Heart right ventricle (tissue), 16 donors: ENCODE results near the gene CTNNB1. TPM values are rescaled to one million over a fixed set of nuclear protein-coding genes. Genes with fewer than 3 reads are reported as not detected.

Experiments used
- ATAC-seq, 8 donors: fragments of 200-7000 bp; cut with Tn5 transposase; one replicate each; pipeline ENCODE4 v1.9.1; 2020; ENCODE audit warnings: mild to moderate bottlenecking in 8 of 8, moderate library complexity in 8 of 8, moderate number of reproducible peaks in 1 of 8
- DNase-seq, 2 donors: peaks; one replicate each; pipeline ENCODE4 v3.0.0-alpha.2; 2020
- H3K27ac ChIP-seq, 10 donors: fragments of 200-600 bp; sonication (generic) in 2 of 10; one replicate each; pipeline versions ENCODE4 v1.5.0 to v1.8.0; 2020 to 2022; ENCODE audit warnings: mild to moderate bottlenecking in 3 of 10
- H3K27me3 ChIP-seq, 7 donors: fragments of 200-600 bp; one replicate each; pipeline ENCODE4 v1.8.0; 2021 to 2022; ENCODE audit warnings: mild to moderate bottlenecking in 2 of 7
- H3K36me3 ChIP-seq, 9 donors: fragments of 200-600 bp; sonication (generic) in 1 of 9; one replicate each; pipeline versions ENCODE4 v1.5.0 to v1.8.0; 2020 to 2022; ENCODE audit warnings: mild to moderate bottlenecking in 2 of 9
- H3K4me1 ChIP-seq, 9 donors: fragments of 200-600 bp; sonication (generic) in 1 of 9; one replicate each; pipeline versions ENCODE4 v1.5.0 to v1.8.0; 2020 to 2022; ENCODE audit warnings: mild to moderate bottlenecking in 4 of 9
- H3K4me3 ChIP-seq, 10 donors: fragments of 200-600 bp; sonication (generic) in 2 of 10; one replicate each; pipeline versions ENCODE4 v1.5.0 to v1.8.0; 2020 to 2022; ENCODE audit warnings: mild to moderate bottlenecking in 7 of 10, moderate library complexity in 2 of 10
- H3K9me3 ChIP-seq, 11 donors: fragments of 200-600 bp in 10 of 11; sonication (generic) in 2 of 11; one replicate each; pipeline versions ENCODE4 v1.5.0 to v1.8.0; 2013 to 2022; ENCODE audit warnings: mild to moderate bottlenecking in 2 of 11, control low read depth in 1 of 11, moderate library complexity in 1 of 11
- CTCF ChIP-seq, 9 donors: fragments of 200-600 bp; sonication (generic) in 2 of 9; IDR thresholded peaks; one replicate each; pipeline versions ENCODE4 v1.5.0 to v1.8.0; 2021 to 2022; ENCODE audit warnings: antibody characterized with exemption in 9 of 9, mild to moderate bottlenecking in 5 of 9, moderate library complexity in 1 of 9
- WGBS, 2 donors: extraction: QIAGEN DNeasy Blood & Tissue Kit; methylation state at CpG; one replicate each; pipeline ENCODE4 v1.1.7; 2013; ENCODE audit warnings: inconsistent platforms in 1 of 2; 5-methylcytosine and 5-hydroxymethylcytosine counted together
- intact Hi-C, 10 donors: fragments of 100-400 bp; cut with DNase I; formaldehyde crosslinking; loops; one replicate each; pipeline versions ENCODE4 v1.11.1 to v1.14.2; 2022
- polyA plus RNA-seq, 2 donors: library from polyadenylated mRNA; stranded (reverse); fragments of 200-250 nt; gene quantifications; one replicate each; pipeline ENCODE4 v1.2.3, GENCODE V29; 2013
- total RNA-seq, 10 donors: library from RNA; stranded (reverse); fragmentation: NEBNext Ultra II Directional in 3 of 10; extraction: Animal tissue kit (Norgen Biotek cat#: 25700) in 3 of 10; gene quantifications; one replicate each; pipeline versions ENCODE4 v1.2.1 to v1.2.4, GENCODE V29; 2021 to 2023
- donor health status: Arrhythmogenic right ventricular cardiomyopathy.
- donor health status: ischemic (EF 13 %, LVEDD 7.1; RV severe dilation, severe dysfunction).
- donor health status: healthy with polysubstance abuse.
- donor health status: DM: no; HTN: yes; CAD: no.
- donor health status: DM: no; HTN: no; CAD: no.
- donor health status: ischemic (EF 25% LVEDD 6.9; RV normal size, moderate dysfunction).
- donor health status: ischemic (EF 25% LVEDD 5.7; RV mildly dilated, moderate dysfunction).
- donor health status: healthy.
- donor health status: DM: yes; HTN: yes; CAD: no.
- donor health status: Ischemic cardiomyopathy.
- donor health status: ischemic (EF 35%, LVEDD 5.7; RV mildly dilated, moderate dysfunction).
- donor health status: nonischemic (EF 11% LVEDD 7.7; RV severe dilation, severe dysfunction).
- donor health status: DM: yes; HTN: yes; CAD: no.
- donor health status: PGD.
- donor health status: ischemic (EF 29% LVEDD 5.4; RV normal size, mild dysfunction).
- donor health status: nonischemic (EF 23%, LVEDD 6.1; RV moderate dilation, normal function).

Gene CTNNB1
- total and polyA plus RNA-seq, 12 donors, result 33.2 to 218 (median 172) TPM

GRCh38 chr3:41209646-41210045 is 10.3 kb downstream of the CTNNB1 start:
- H3K36me3 ChIP-seq, result peaks cover 0 to 15% (median 0%) of the 10 kb centered on the region in 9 donors
- no peak for TF ChIP-seq CTCF (IDR thresholded peaks at IDR 0.05)
- ATAC-seq, result no peak
- H3K27me3 ChIP-seq, result no peaks in the 10 kb centered on the region
- intact Hi-C loops, result loop anchor here in 6 of 10 donors (10.0 kb wide), 5 partner anchors 235 to 805 kb away; no protein-coding TSS in a partner anchor
- no peaks in the 10 kb centered on the region for H3K9me3 ChIP-seq
- no peak overlapping the region for H3K4me3 ChIP-seq
- DNase-seq, result no peak
- 89% methylated on average over 5 of the region's 5 CpGs for WGBS, 2 donors
- peaks cover 12 to 90% (median 77%) of the 10 kb centered on the region in 9 donors for H3K4me1 ChIP-seq
- H3K27ac ChIP-seq, result no peak overlapping the region

GRCh38 chr3:41210966-41211365 is 11.7 kb downstream of the CTNNB1 start:
- Histone ChIP-seq H3K27me3 (no peaks in the 10 kb centered on the region), H3K27ac (no peak overlapping the region), H3K36me3 (peaks cover 0 to 15% (median 0%) of the 10 kb centered on the region in 9 donors), H3K4me3 (no peak overlapping the region), H3K9me3 (no peaks in the 10 kb centered on the region), H3K4me1 (peaks cover 12 to 90% (median 77%) of the 10 kb centered on the region in 9 donors)
- ATAC-seq, result no peak
- no peak for DNase-seq
- intact Hi-C loops, result no loop called here
- 84 to 87% methylated on average over 5 of the region's 5 CpGs for WGBS, 2 donors
- no peak for TF ChIP-seq CTCF (IDR thresholded peaks at IDR 0.05)

- intact Hi-C loops, result no loop called here
- peaks cover 0 to 15% (median 0%) of the 10 kb centered on the region in 9 donors for H3K36me3 ChIP-seq
- H3K4me3 ChIP-seq, result no peak overlapping the region
- H3K27me3 ChIP-seq, result no peaks in the 10 kb centered on the region
- H3K4me1 ChIP-seq, result peaks cover 8 to 90% (median 77%) of the 10 kb centered on the region in 9 donors
- no peaks in the 10 kb centered on the region for H3K9me3 ChIP-seq
- no peak for DNase-seq
- TF ChIP-seq CTCF (IDR thresholded peaks at IDR 0.05), result no peak
- no peak overlapping the region for H3K27ac ChIP-seq
- no peak for ATAC-seq
- 92 to 96% methylated on average over 2 of the region's 2 CpGs for WGBS, 2 donors
These were observed 12.8 kb downstream of the CTNNB1 start for GRCh38 chr3:41212088-41212487.

- no peak for DNase-seq
- intact Hi-C loops, result no loop called here
These were observed 14.3 kb downstream of the CTNNB1 start for GRCh38 chr3:41213588-41213987.

More at GRCh38 chr3:41213588-41213987, 14.3 kb downstream of the CTNNB1 start:
- Histone ChIP-seq H3K9me3 (no peaks in the 10 kb centered on the region), H3K4me1 (peaks cover 4 to 90% (median 77%) of the 10 kb centered on the region in 9 donors), H3K27me3 (no peaks in the 10 kb centered on the region), H3K36me3 (peaks cover 0 to 15% (median 0%) of the 10 kb centered on the region in 9 donors), H3K4me3 (no peak overlapping the region), H3K27ac (no peak overlapping the region)
- WGBS, 2 donors, result 67 to 68% methylated on average over 2 of the region's 2 CpGs
- no peak for ATAC-seq
- no peak for TF ChIP-seq CTCF (IDR thresholded peaks at IDR 0.05)
